H1 (cell line): Measurements from ENCODE around the gene SCUBE2. TPM values are rescaled to one million over a fixed set of nuclear protein-coding genes. Genes with fewer than 3 reads are reported as not detected.

Experiments
- CTCF ChIA-PET: fragments of 300-600 bp; sonication (Branson Sonifier 250); formaldehyde crosslinking; loops from one replicate; lab custom pipeline; 2021; ENCODE audit not compliant: partially characterized antibody; lab: Charles Lee
- POLR2A ChIA-PET: fragments of 300-600 bp; sonication (Branson Sonifier 250); formaldehyde crosslinking; loops from one replicate; lab custom pipeline; 2021; ENCODE audit warnings: inconsistent platforms; ENCODE audit not compliant: partially characterized antibody; lab: Charles Lee
- DNase-seq, 2 experiments: peaks; one replicate each; pipeline versions ENCODE4 v3.0.0 to v3.0.0-alpha.2; 2010 to 2022; ENCODE audit warnings: low spot score in 2 of 2, low read depth in 1 of 2, mixed read lengths in 1 of 2
- FAIRE-seq: peaks from 2 replicates; lab custom pipeline; 2011; peaks lifted over from hg19 to GRCh38; lab: Jason Lieb, UNC
- H2AFZ ChIP-seq: 2 replicates; pipeline ENCODE4 v1.8.1; 2012; ENCODE audit warnings: low read length, inconsistent platforms
- H2AK5ac ChIP-seq: 2 replicates; pipeline ENCODE4 v1.6.1; 2013; ENCODE audit warnings: low read depth, low read length
- H2BK120ac ChIP-seq: replicated peaks from 2 replicates; pipeline ENCODE3; 2013; ENCODE audit warnings: low read depth, low read length, inconsistent platforms
- H2BK12ac ChIP-seq: 2 replicates; pipeline ENCODE4 v1.6.1; 2013; ENCODE audit warnings: low read depth, low read length
- H2BK15ac ChIP-seq: 2 replicates; pipeline ENCODE4 v1.6.1; 2013; ENCODE audit warnings: low read length
- H2BK20ac ChIP-seq: 2 replicates; pipeline ENCODE4 v1.6.1; 2013; ENCODE audit warnings: low read length
- H2BK5ac ChIP-seq: 2 replicates; pipeline ENCODE4 v1.6.1; 2013; ENCODE audit warnings: low read depth, low read length
- H3K14ac ChIP-seq: 2 replicates; pipeline ENCODE4 v1.6.1; 2013; ENCODE audit warnings: inconsistent platforms; ENCODE audit not compliant: insufficient read length
- H3K18ac ChIP-seq: 2 replicates; pipeline ENCODE4 v1.6.1; 2013; ENCODE audit warnings: low read length; ENCODE audit errors: extremely low read depth
- H3K23ac ChIP-seq: 2 replicates; pipeline ENCODE4 v1.6.1; 2013; ENCODE audit warnings: inconsistent platforms; ENCODE audit not compliant: insufficient read length
- H3K23me2 ChIP-seq: 2 replicates; pipeline ENCODE4 v1.6.1; 2013; ENCODE audit warnings: low read depth, low read length
- H3K27ac ChIP-seq: 2 replicates; pipeline ENCODE4 v1.6.1; 2011; ENCODE audit warnings: low read depth, low read length, inconsistent platforms
- H3K27me3 ChIP-seq, 4 experiments: replicated peaks in 1 of 4; 1 replicate in 1 of 4; 2 replicates in 3 of 4; pipeline versions ENCODE4 v1.6.1 to v1.8.1; 2011 to 2013; ENCODE audit warnings: low read length in 3 of 4, mild to moderate bottlenecking in 3 of 4, inconsistent platforms in 2 of 4, mixed read lengths in 2 of 4, moderate library complexity in 1 of 4; ENCODE audit not compliant: control insufficient read depth in 3 of 4, insufficient read depth in 3 of 4; ENCODE audit errors: extremely low read depth in 1 of 4
- H3K36me3 ChIP-seq, 4 experiments: 2 replicates each; pipeline versions ENCODE4 v1.6.1 to v1.8.1; 2011 to 2013; ENCODE audit warnings: mild to moderate bottlenecking in 4 of 4, low read length in 3 of 4, moderate library complexity in 2 of 4, control low read depth in 1 of 4, inconsistent platforms in 1 of 4; ENCODE audit not compliant: insufficient read depth in 4 of 4, control insufficient read depth in 2 of 4
- H3K4ac ChIP-seq: replicated peaks from 2 replicates; pipeline ENCODE3; 2013; ENCODE audit warnings: low read length, low read depth, mixed read lengths, inconsistent platforms; ENCODE audit not compliant: insufficient read length
- H3K4me1 ChIP-seq, 4 experiments: replicated peaks in 1 of 4; 1 replicate in 1 of 4; 2 replicates in 3 of 4; pipeline versions ENCODE4 v1.6.1 to v1.8.1; 2011 to 2013; ENCODE audit warnings: low read length in 3 of 4, inconsistent platforms in 2 of 4, mixed read lengths in 1 of 4; ENCODE audit not compliant: insufficient read depth in 4 of 4, control insufficient read depth in 3 of 4
- H3K4me2 ChIP-seq, 2 experiments: 2 replicates each; pipeline versions ENCODE4 v1.6.1 to v1.8.1; 2011 to 2013; ENCODE audit warnings: low read depth in 2 of 2, low read length in 2 of 2, control low read depth in 1 of 2, inconsistent platforms in 1 of 2, mild to moderate bottlenecking in 1 of 2; ENCODE audit not compliant: insufficient read depth in 1 of 2
- H3K4me3 ChIP-seq, 4 experiments: fragments of 200-600, 300-600 bp in 1 of 4; sonication (generic), shearing (Covaris generic), sonication (Bioruptor Twin) in 1 of 4; 2 replicates each; pipeline versions ENCODE4 v1.5.1 to v1.8.1; 2011 to 2016; ENCODE audit warnings: low read length in 4 of 4, low read depth in 3 of 4, control low read depth in 2 of 4, inconsistent platforms in 2 of 4, mild to moderate bottlenecking in 2 of 4, mixed read lengths in 1 of 4, moderate library complexity in 1 of 4; ENCODE audit not compliant: insufficient read depth in 2 of 4; ENCODE audit errors: extremely low read depth in 1 of 4
- H3K56ac ChIP-seq: replicated peaks from 2 replicates; pipeline ENCODE3; 2013; ENCODE audit warnings: low read depth, mild to moderate bottlenecking, mixed read lengths, low read length, inconsistent platforms; ENCODE audit not compliant: insufficient read length
- H3K79me1 ChIP-seq: 2 replicates; pipeline ENCODE4 v1.6.1; 2013; ENCODE audit warnings: low read depth, low read length, control low read depth
- H3K79me2 ChIP-seq, 2 experiments: 2 replicates each; pipeline versions ENCODE4 v1.6.1 to v1.8.1; 2012 to 2013; ENCODE audit warnings: low read length in 2 of 2, mild to moderate bottlenecking in 2 of 2, inconsistent platforms in 1 of 2; ENCODE audit not compliant: insufficient read depth in 2 of 2, control insufficient read depth in 1 of 2
- H3K9ac ChIP-seq, 4 experiments: replicated peaks in 1 of 4; 1 replicate in 1 of 4; 2 replicates in 3 of 4; pipeline versions ENCODE4 v1.6.1 to v1.8.1; 2011 to 2013; ENCODE audit warnings: low read depth in 3 of 4, low read length in 3 of 4, control low read depth in 2 of 4, mild to moderate bottlenecking in 2 of 4, moderate library complexity in 2 of 4, inconsistent platforms in 1 of 4; ENCODE audit errors: extremely low read depth in 1 of 4
- H3K9me3 ChIP-seq, 2 experiments: 2 replicates each; pipeline versions ENCODE4 v1.6.1 to v1.8.1; 2012 to 2013; ENCODE audit warnings: mild to moderate bottlenecking in 2 of 2, moderate library complexity in 2 of 2, control low read depth in 1 of 2, inconsistent platforms in 1 of 2, low read depth in 1 of 2, low read length in 1 of 2, mixed read lengths in 1 of 2; ENCODE audit not compliant: insufficient read depth in 2 of 2
- H4K20me1 ChIP-seq, 2 experiments: replicated peaks in 1 of 2; 2 replicates each; pipeline versions ENCODE3 to v1.8.1; 2011 to 2013; ENCODE audit warnings: inconsistent platforms in 2 of 2, low read length in 2 of 2, mild to moderate bottlenecking in 1 of 2; ENCODE audit not compliant: insufficient read depth in 2 of 2, control insufficient read depth in 1 of 2
- H4K5ac ChIP-seq: 2 replicates; pipeline ENCODE4 v1.6.1; 2013; ENCODE audit warnings: low read length, low read depth, mixed read lengths, inconsistent platforms; ENCODE audit not compliant: insufficient read length
- H4K8ac ChIP-seq: 2 replicates; pipeline ENCODE4 v1.8.0; 2013; ENCODE audit warnings: mild to moderate bottlenecking, moderate library complexity, low read length, inconsistent platforms; ENCODE audit not compliant: insufficient read depth; ENCODE audit errors: extremely low read depth
- H4K91ac ChIP-seq: replicated peaks from 2 replicates; pipeline ENCODE3; 2013; ENCODE audit warnings: low read length, mixed read lengths, inconsistent platforms; ENCODE audit not compliant: insufficient read length
- ATF3 ChIP-seq: IDR thresholded peaks from 2 replicates; pipeline ENCODE4 v1.6.1; 2011; ENCODE audit warnings: low read depth, mild to moderate bottlenecking, low read length; ENCODE audit not compliant: insufficient read depth
- BRCA1 ChIP-seq: IDR thresholded peaks from 2 replicates; pipeline ENCODE4 v1.6.1; 2012; ENCODE audit warnings: low read depth, low read length, improper control_type of control experiment
- CHD1 ChIP-seq: IDR thresholded peaks from 2 replicates; pipeline ENCODE4 v1.6.1; 2012; ENCODE audit warnings: low read depth, low read length, improper control_type of control experiment
- EZH2 ChIP-seq: fragments of 200-600 bp; sonication (generic); IDR thresholded peaks from 2 replicates; pipeline ENCODE4 v1.7.1; 2012; ENCODE audit warnings: low read depth, mild to moderate bottlenecking, moderate library complexity, low read length, inconsistent platforms; ENCODE audit not compliant: severe bottlenecking
- SP2 ChIP-seq: IDR thresholded peaks from 2 replicates; pipeline ENCODE4 v1.6.1; 2012; ENCODE audit warnings: mild to moderate bottlenecking, low read length, inconsistent platforms
- TAF7 ChIP-seq: optimal IDR thresholded peaks from 2 replicates; pipeline ENCODE3; 2011; ENCODE audit warnings: low read depth, mild to moderate bottlenecking, inconsistent platforms, low read length, moderate library complexity, borderline replicate concordance
- TBP ChIP-seq: IDR thresholded peaks from 2 replicates; pipeline ENCODE4 v1.6.1; 2011; ENCODE audit warnings: low read depth, low read length, improper control_type of control experiment
- TCF12 ChIP-seq: IDR thresholded peaks from 2 replicates; pipeline ENCODE4 v1.6.1; 2011; ENCODE audit warnings: low read depth, mild to moderate bottlenecking, low read length
- WGBS, 2 experiments: shearing (Covaris generic) in 1 of 2; methylation state at CpG; one replicate each; pipeline versions ENCODE4 v1.1.6 to v1.1.7; 2013 to 2015; ENCODE audit warnings: low lambda C conversion rate in 2 of 2, mixed read lengths in 2 of 2, inconsistent platforms in 1 of 2, low coverage in 1 of 2, missing lambda C conversion rate in 1 of 2; ENCODE audit not compliant: insufficient replicate concordance in 2 of 2, insufficient coverage in 1 of 2, insufficient read length in 1 of 2; ENCODE audit errors: extremely low coverage in 1 of 2, missing lambda C conversion rate in 1 of 2; 5-methylcytosine and 5-hydroxymethylcytosine counted together
- polyA plus RNA-seq, 7 experiments: library from polyadenylated mRNA; depleted of rRNA in 3 of 7; stranded (reverse) in 5 of 7; unstranded in 2 of 7; fragments of >200 nt in 5 of 7; fragments of 200-250 nt in 2 of 7; gene quantifications; 1 replicate in 5 of 7; 2 replicates in 1 of 7; 4 replicates in 1 of 7; pipeline versions ENCODE4 v1.2.1 to v1.2.3, GENCODE V29; 2011 to 2013; ENCODE audit warnings: missing spikeins in 2 of 7, mixed read lengths in 2 of 7
- total RNA-seq: library from RNA; stranded (reverse); fragmentation: NEBNext Ultra II Directional; extraction: Animal tissue kit (Norgen Biotek cat#: 25700); gene quantifications from 2 replicates; pipeline ENCODE4 v1.2.1, GENCODE V29; 2021

Gene SCUBE2
- total and polyA plus RNA-seq, 2 of the 8 experiments (the other 6 are each of a cell fraction or from before 2014, with no cell fraction given): 0.29 to 1.2 TPM

GRCh38 chr11:9070749-9071491 is 20.5 kb downstream of the SCUBE2 start:
- POLR2A ChIA-PET: interaction anchor here (0.5 to 1.0 kb wide), 2 partner anchors 26 to 373 kb away, joined by 3 to 4 read pairs; no protein-coding TSS in a partner anchor
- no peak overlapping the region for H4K5ac ChIP-seq
- DNase-seq: peak in 1 of 2 experiments; percentile 33
- no peak overlapping the region for H2BK12ac ChIP-seq
- H3K79me2 ChIP-seq: no peaks in the 10 kb centered on the region
- no peak overlapping the region for H2BK15ac ChIP-seq
- no peak overlapping the region for H2AFZ ChIP-seq
- H3K79me1 ChIP-seq: no peaks in the 10 kb centered on the region
- H4K91ac ChIP-seq: no peak overlapping the region
- no peak overlapping the region for H3K4me2 ChIP-seq
- H2BK5ac ChIP-seq: no peak overlapping the region
- no peak overlapping the region for H4K8ac ChIP-seq
- H3K23me2 ChIP-seq: no peaks in the 10 kb centered on the region
- FAIRE-seq: no peak
- no peak overlapping the region for H2AK5ac ChIP-seq
- no peak overlapping the region for H2BK20ac ChIP-seq
- H3K9me3 ChIP-seq: no peaks in the 10 kb centered on the region
- no peak overlapping the region for H3K4me3 ChIP-seq
- no peaks in the 10 kb centered on the region for H4K20me1 ChIP-seq
- no peaks in the 10 kb centered on the region for H3K27me3 ChIP-seq
- no peak overlapping the region for H3K56ac ChIP-seq
- H3K36me3 ChIP-seq: no peaks in the 10 kb centered on the region
- peaks cover 0 to 7% (median 4%) of the 10 kb centered on the region in 4 experiments; a peak in 3 of 7 replicates for H3K4me1 ChIP-seq
- H3K9ac ChIP-seq: no peak overlapping the region
- H3K23ac ChIP-seq: no peak overlapping the region
- TF ChIP-seq TAF7 (no peak), CHD1 (no peak), TCF12 (no peak), EZH2 (no peak), TBP (no peak), ATF3 (no peak), SP2 (no peak), BRCA1 (no peak)
- TF ChIP-seq, all 59 proteins: peak for 0
- H3K4ac ChIP-seq: no peak overlapping the region
- no peak overlapping the region for H3K14ac ChIP-seq
- no peak overlapping the region for H3K27ac ChIP-seq
- CTCF ChIA-PET: interaction anchor here (0.6 to 14.0 kb wide), 6 partner anchors 10 to 67 kb away, joined by 4 to 177 read pairs (median 26); partner anchors contain the start of gene SCUBE2
- WGBS, 2 experiments: 89% methylated on average over 9 of the region's 9 CpGs; no CpG with 5 or more reads in 1 of the 2 experiments
- no peak overlapping the region for H3K18ac ChIP-seq
- H2BK120ac ChIP-seq: no peak overlapping the region
